ENCODE measurements around the gene RNASE8. TPM values are rescaled to one million over a fixed set of nuclear protein-coding genes. Genes with fewer than 3 reads are reported as not detected.

Gene RNASE8
- total RNA-seq, 2 donors from 2014 or later: not detected

DNA sequence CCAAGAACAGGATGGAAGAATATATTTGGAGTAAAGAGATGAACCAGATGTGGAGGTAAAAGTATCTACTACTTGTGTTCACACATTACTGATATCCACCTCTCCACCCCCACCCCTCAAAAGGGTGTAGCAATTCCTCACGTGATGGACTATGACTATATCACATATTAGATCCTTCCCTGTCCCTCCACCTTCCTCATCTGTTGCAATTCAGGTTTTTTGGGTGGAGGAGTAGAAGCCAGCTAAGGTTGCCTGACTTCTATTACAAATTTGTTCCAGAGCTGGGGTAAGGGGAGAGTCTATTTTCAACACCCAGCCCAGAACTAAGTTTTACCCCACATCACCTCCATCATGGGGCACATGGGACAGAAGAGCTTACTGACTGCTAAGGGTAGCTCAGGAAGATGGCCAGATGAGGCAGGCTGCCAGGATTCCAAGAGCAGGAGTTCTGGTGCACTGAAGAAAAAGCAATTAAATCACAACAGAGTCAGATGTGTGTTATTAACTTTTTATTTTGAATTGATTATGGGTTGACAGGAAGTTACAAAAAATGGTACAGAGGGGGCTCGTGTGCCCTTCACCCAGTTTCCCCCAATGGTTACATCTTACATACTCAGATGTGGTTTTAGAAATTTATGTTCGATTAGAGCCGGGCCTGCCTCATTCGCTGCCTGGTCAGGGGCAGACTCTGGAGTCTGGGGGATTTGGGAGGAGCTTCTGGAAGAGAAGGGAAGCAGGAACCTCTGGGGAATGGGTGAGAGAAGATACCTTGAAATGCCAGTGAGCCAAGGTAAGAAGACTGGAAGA, 25.1 kb upstream of the RNASE8 start:
- intact Hi-C loops (cut with DNase I): loop anchor here (10.0 kb wide), 1 partner anchor 178 kb away; no protein-coding TSS in a partner anchor
- H3K9ac ChIP-seq (ENCODE audit: low read depth in 2 of 2, low read length in 2 of 2): no peak overlapping the region
- H3K4me1 ChIP-seq: no peaks in the 10 kb centered on the region
- H3K9me3 ChIP-seq: no peaks in the 10 kb centered on the region
- no peaks in the 10 kb centered on the region for H3K36me3 ChIP-seq
- no peak overlapping the region for H3K27ac ChIP-seq
- TF ChIP-seq, protein P1, sequence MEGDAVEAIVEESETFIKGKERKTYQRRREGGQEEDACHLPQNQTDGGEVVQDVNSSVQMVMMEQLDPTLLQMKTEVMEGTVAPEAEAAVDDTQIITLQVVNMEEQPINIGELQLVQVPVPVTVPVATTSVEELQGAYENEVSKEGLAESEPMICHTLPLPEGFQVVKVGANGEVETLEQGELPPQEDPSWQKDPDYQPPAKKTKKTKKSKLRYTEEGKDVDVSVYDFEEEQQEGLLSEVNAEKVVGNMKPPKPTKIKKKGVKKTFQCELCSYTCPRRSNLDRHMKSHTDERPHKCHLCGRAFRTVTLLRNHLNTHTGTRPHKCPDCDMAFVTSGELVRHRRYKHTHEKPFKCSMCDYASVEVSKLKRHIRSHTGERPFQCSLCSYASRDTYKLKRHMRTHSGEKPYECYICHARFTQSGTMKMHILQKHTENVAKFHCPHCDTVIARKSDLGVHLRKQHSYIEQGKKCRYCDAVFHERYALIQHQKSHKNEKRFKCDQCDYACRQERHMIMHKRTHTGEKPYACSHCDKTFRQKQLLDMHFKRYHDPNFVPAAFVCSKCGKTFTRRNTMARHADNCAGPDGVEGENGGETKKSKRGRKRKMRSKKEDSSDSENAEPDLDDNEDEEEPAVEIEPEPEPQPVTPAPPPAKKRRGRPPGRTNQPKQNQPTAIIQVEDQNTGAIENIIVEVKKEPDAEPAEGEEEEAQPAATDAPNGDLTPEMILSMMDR (IDR thresholded peaks at IDR 0.05): no peak
- H3K4me3 ChIP-seq: no peak overlapping the region
- no peak for DNase-seq
- no peaks in the 10 kb centered on the region for H3K27me3 ChIP-seq

DNA sequence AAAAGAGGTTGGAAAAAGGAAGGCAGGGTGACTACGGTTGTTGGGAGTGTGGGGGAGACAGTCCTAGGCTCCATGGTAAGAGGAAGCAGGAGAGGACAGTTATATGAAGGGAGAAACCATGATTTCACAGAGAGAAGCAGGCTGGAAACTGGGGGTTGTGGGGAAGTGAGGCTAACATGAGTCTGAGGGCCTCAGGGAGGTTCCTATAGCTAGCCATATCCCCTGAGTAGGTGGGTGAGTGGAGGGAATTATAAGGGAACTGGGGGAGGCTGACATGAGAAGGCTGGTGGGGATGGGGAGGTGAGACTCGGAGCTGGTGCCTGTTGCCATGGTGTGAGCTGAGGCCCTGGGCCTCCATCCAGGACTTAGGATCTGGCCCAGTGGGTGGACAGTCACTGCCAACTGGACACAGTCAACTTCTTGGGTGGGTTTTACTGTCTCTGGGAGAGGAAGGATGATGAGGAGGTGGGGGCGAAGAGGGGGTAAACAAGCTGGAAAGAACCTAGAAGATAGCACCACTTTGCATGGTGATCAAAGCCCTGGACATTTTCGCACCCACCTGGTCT, 24.4 kb upstream of the RNASE8 start:
- Histone ChIP-seq H3K9me3 (no peaks in the 10 kb centered on the region), H3K4me3 (no peak overlapping the region), H3K27me3 (no peaks in the 10 kb centered on the region), H3K4me1 (no peaks in the 10 kb centered on the region), H3K36me3 (no peaks in the 10 kb centered on the region), H3K27ac (no peak overlapping the region), H3K9ac (ENCODE audit: low read depth in 2 of 2, low read length in 2 of 2) (no peak overlapping the region)
- TF ChIP-seq, protein P1 (IDR thresholded peaks at IDR 0.05): no peak
- intact Hi-C loops (cut with DNase I): loop anchor here (10.0 kb wide), 1 partner anchor 178 kb away; no protein-coding TSS in a partner anchor
- no peak for DNase-seq

DNA sequence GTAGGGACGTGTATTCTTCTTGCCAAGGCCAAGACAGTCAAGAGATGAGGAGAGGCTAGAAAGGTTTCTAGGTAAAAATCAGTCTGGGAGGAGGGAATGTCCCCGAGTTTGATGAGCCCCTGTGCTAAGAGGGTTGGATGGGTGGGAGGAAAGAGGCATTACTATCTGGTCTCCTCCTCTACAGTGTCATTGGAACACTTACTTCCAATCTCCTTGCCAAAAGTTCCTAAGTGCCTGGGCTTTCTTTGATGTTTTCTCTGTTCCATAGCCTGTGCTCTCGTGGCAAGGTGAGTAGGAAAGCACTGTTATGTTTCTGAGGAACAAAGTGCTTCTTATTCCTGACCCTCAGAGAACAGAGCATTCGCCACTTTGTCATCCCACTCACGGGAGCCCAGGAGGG, 22.9 kb upstream of the RNASE8 start, which contains the start of gene RNASE13:
Gene RNASE13, minus strand, starts transcription at position 101 of the 400 bp plus-strand sequence. CDS start 519 bp downstream, outside the sequence.
- intact Hi-C loops (cut with DNase I): loop anchor here (10.0 kb wide), 1 partner anchor 180 kb away; no protein-coding TSS in a partner anchor
- Histone ChIP-seq H3K36me3 (no peaks in the 10 kb centered on the region), H3K27ac (no peak within 1 kb of the TSS), H3K27me3 (no peaks in the 10 kb centered on the region), H3K4me3 (no peak within 1 kb of the TSS), H3K4me1 (peaks cover 6% of the 10 kb centered on the region), H3K9me3 (no peaks in the 10 kb centered on the region), H3K9ac (ENCODE audit: low read depth in 2 of 2, low read length in 2 of 2) (no peak within 1 kb of the TSS)
- DNase-seq: no peak
- TF ChIP-seq, protein P1 (IDR thresholded peaks at IDR 0.05): no peak

DNA sequence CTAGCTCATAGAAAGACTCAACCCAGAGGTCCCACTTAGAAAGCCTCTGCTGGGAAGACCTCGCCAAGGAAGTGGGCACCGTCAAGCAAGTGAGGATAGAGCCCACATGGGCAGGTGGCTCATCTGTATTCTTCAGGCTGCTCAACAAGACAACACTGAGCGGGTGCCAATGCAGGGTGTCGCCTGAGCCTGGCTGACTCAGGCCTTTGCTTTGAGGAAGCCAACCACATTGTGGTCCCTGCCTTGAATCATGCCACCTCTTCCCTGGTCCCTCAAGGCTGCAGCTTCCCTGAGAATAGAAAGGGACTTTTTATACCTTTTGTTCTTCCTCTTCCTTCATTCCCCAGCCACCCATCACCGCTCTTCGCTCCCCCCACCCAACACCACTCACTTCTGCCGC, 20.9 kb upstream of the RNASE8 start:
- Histone ChIP-seq H3K9ac (ENCODE audit: low read depth in 2 of 2, low read length in 2 of 2) (no peak overlapping the region), H3K4me3 (no peak overlapping the region), H3K27ac (no peak overlapping the region), H3K4me1 (peaks cover 6% of the 10 kb centered on the region), H3K27me3 (no peaks in the 10 kb centered on the region), H3K9me3 (no peaks in the 10 kb centered on the region), H3K36me3 (no peaks in the 10 kb centered on the region)
- no peak for DNase-seq
- TF ChIP-seq, protein P1 (IDR thresholded peaks at IDR 0.05): no peak
- intact Hi-C loops (cut with DNase I): loop anchor here (10.0 kb wide), 1 partner anchor 182 kb away; no protein-coding TSS in a partner anchor

DNA sequence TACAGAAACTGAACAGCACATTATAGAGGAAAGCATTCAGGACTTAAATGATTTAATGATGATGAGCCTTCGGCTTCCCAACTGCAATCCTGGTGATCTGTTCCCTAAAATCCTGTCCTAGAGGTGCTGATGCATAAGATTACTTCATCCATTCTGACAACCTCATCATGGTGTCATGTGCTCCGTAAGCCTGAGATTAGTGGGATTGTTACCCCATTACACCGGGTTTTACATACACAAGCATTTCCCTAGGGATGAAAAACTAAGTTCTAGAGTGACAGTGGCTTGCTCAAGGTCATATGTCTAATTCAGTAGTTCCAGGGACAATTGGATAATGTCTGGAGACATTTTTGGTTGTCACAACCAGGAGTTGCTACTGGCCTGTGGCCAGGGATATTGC, 20.5 kb upstream of the RNASE8 start:
- Histone ChIP-seq H3K4me3 (no peak overlapping the region), H3K9ac (ENCODE audit: low read depth in 2 of 2, low read length in 2 of 2) (no peak overlapping the region), H3K27me3 (no peaks in the 10 kb centered on the region), H3K27ac (no peak overlapping the region), H3K9me3 (no peaks in the 10 kb centered on the region), H3K4me1 (peaks cover 6% of the 10 kb centered on the region), H3K36me3 (no peaks in the 10 kb centered on the region)
- no peak for DNase-seq
- TF ChIP-seq, protein P1 (IDR thresholded peaks at IDR 0.05): no peak
- intact Hi-C loops (cut with DNase I): loop anchor here (10.0 kb wide), 1 partner anchor 182 kb away; no protein-coding TSS in a partner anchor
